ENCODE results near the gene ARL15.

DNA sequence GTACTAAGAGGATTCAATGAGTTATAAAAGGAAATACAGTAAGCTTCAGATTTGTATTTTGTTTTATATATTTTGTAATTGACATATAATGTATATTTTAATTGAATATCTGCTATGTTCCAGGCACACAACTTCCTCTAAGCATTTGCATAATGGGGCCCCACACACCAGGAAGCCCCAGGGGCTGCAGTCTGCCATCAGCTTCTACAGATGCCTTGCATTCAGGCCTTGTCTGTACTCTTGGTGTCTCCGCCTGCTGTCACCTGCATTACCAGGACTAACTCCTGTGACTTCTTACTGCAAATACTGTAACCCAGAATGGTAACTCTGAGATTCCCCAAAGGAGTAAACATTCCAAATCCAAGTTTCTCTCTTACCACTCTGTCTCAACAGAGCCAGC lies 20.6 kb downstream of the ARL15 start:
- no peak for TF ChIP-seq EZH2 (IDR thresholded peaks at IDR 0.05; ENCODE audit: borderline replicate concordance, low read depth, low read length, poor library complexity, severe bottlenecking)
- TF ChIP-seq, protein P1, sequence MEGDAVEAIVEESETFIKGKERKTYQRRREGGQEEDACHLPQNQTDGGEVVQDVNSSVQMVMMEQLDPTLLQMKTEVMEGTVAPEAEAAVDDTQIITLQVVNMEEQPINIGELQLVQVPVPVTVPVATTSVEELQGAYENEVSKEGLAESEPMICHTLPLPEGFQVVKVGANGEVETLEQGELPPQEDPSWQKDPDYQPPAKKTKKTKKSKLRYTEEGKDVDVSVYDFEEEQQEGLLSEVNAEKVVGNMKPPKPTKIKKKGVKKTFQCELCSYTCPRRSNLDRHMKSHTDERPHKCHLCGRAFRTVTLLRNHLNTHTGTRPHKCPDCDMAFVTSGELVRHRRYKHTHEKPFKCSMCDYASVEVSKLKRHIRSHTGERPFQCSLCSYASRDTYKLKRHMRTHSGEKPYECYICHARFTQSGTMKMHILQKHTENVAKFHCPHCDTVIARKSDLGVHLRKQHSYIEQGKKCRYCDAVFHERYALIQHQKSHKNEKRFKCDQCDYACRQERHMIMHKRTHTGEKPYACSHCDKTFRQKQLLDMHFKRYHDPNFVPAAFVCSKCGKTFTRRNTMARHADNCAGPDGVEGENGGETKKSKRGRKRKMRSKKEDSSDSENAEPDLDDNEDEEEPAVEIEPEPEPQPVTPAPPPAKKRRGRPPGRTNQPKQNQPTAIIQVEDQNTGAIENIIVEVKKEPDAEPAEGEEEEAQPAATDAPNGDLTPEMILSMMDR (conservative IDR thresholded peaks at IDR 0.05; ENCODE audit: low read depth, low read length): no peak
